Cardiac ventricle fibroblast (primary cell): ENCODE data around the gene TRIM32. TPM values are rescaled to one million over a fixed set of nuclear protein-coding genes. Genes with fewer than 3 reads are reported as not detected.

ENCODE experiments used
- total RNA-seq: library from RNA; depleted of rRNA; stranded (reverse); fragments of >200 nt; gene quantifications from 2 replicates; pipeline ENCODE4 v1.2.3, GENCODE V29; 2015

The TRIM32 gene, protein sequence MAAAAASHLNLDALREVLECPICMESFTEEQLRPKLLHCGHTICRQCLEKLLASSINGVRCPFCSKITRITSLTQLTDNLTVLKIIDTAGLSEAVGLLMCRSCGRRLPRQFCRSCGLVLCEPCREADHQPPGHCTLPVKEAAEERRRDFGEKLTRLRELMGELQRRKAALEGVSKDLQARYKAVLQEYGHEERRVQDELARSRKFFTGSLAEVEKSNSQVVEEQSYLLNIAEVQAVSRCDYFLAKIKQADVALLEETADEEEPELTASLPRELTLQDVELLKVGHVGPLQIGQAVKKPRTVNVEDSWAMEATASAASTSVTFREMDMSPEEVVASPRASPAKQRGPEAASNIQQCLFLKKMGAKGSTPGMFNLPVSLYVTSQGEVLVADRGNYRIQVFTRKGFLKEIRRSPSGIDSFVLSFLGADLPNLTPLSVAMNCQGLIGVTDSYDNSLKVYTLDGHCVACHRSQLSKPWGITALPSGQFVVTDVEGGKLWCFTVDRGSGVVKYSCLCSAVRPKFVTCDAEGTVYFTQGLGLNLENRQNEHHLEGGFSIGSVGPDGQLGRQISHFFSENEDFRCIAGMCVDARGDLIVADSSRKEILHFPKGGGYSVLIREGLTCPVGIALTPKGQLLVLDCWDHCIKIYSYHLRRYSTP
- 16.6 and 21.1 TPM in 2 replicates for total RNA-seq

DNA sequence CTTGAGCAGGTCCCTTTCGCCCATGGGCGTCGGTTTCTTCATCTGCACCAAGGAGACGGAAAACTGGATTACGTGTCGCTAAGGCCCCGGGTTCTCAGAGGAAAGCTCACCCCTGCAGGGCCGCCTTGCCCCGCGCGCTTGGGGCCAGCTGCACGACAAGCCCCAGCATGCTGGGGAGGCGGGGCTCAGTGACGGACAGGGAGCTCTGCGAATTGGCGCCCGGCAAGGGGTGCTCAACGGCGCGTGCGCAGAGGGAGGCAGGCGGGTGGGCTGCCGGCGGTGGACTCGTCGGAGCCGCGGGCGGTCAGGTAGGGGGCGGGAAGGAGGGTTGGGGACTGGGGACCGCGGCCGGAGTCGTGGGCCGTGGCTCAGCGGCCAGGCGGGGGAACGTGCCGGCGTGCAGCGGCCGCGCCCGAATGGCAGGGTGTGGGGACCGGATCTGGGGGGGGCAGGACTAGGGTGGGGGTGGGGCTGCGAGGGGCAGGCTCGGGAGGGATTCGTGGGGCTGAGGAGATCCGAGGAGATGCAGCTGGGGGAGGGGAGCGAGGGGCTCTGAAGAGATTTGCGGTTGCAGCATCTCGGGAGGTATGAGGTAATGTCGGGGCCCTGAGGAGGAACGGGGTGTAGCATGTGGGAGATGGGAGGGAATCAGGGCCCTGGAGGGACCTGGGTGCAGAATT lies at the start of gene TRIM32:
TRIM32 (plus strand) TSS at position 232 of the 680 bp plus-strand sequence. CDS start 10,438 bp downstream, outside the sequence.

